SU-DHL-6 (cell line): ENCODE results near the gene DNAH9.

Experiments used
- CTCF ChIP-seq: fragments of 200-600 bp; sonication (generic); IDR thresholded peaks from one replicate; pipeline ENCODE4 v1.5.1; 2017; ENCODE audit warnings: antibody characterized with exemption, mild to moderate bottlenecking, low read length, moderate library complexity; ENCODE audit not compliant: insufficient read depth, poor library complexity, severe bottlenecking
- EZH2phosphoT487 ChIP-seq: fragments of 200-600 bp; sonication (generic), shearing (Covaris generic); conservative IDR thresholded peaks from 2 replicates; pipeline ENCODE4 v1.6.1; 2018; ENCODE audit warnings: mild to moderate bottlenecking, antibody characterized with exemption, low read length, moderate library complexity, mixed read lengths

GRCh38 chr17:11628831-11629230, 30.6 kb downstream of the DNAH9 start:
- TF ChIP-seq CTCF (no peak), EZH2phosphoT487 (no peak)
